Subcutaneous abdominal adipose tissue (tissue), 5 donors: Measurements from ENCODE around the gene ZKSCAN5.
"Not testable (repeated sequence)": the region's sequence is repeated elsewhere in the genome, so short reads cannot be mapped to it uniquely, and the experiment has no call there.

ENCODE experiments used
- H3K27ac ChIP-seq: one replicate; pipeline ENCODE4 v1.7.0; 2013; ENCODE audit warnings: low read depth, mild to moderate bottlenecking, inconsistent platforms, low read length, moderate library complexity
- H3K27me3 ChIP-seq, 5 donors: one replicate each; pipeline ENCODE4 v1.7.0; 2013; ENCODE audit warnings: low read length in 5 of 5, inconsistent platforms in 1 of 5; ENCODE audit not compliant: control insufficient read depth in 5 of 5, insufficient read depth in 4 of 5
- H3K36me3 ChIP-seq, 5 donors: one replicate each; pipeline ENCODE4 v1.7.0; 2013; ENCODE audit warnings: low read length in 5 of 5; ENCODE audit not compliant: control insufficient read depth in 5 of 5, insufficient read depth in 5 of 5
- H3K4me1 ChIP-seq, 5 donors: one replicate each; pipeline ENCODE4 v1.7.0; 2013; ENCODE audit warnings: low read length in 5 of 5, mild to moderate bottlenecking in 3 of 5, moderate library complexity in 1 of 5; ENCODE audit not compliant: control insufficient read depth in 5 of 5, insufficient read depth in 5 of 5
- H3K4me3 ChIP-seq, 5 donors: one replicate each; pipeline ENCODE4 v1.7.0; 2013; ENCODE audit warnings: low read length in 5 of 5, low read depth in 1 of 5
- H3K9ac ChIP-seq, 5 donors: one replicate each; pipeline ENCODE4 v1.7.0; 2013; ENCODE audit warnings: low read length in 5 of 5, mild to moderate bottlenecking in 4 of 5, moderate library complexity in 3 of 5
- H3K9me3 ChIP-seq, 5 donors: one replicate each; pipeline ENCODE4 v1.7.0; 2013; ENCODE audit warnings: low read length in 5 of 5; ENCODE audit not compliant: control insufficient read depth in 5 of 5
- donor health status: healthy.
- donor health status: healthy.
- donor health status: healthy.
- donor health status: healthy.
- donor health status: healthy.

Gene ZKSCAN5

GRCh38 chr7:99493823-99494222 lies 10.6 kb upstream of the ZKSCAN5 start:
- Histone ChIP-seq H3K9me3 (peaks cover 5 to 21% (median 16%) of the 10 kb centered on the region in 5 donors), H3K27ac (no peak overlapping the region), H3K4me3 (peak overlapping the region in 3 of 5 donors; percentile 34 to 49 (median 44)), H3K36me3 (peaks cover 8 to 42% (median 30%) of the 10 kb centered on the region in 5 donors), H3K27me3 (no peaks in the 10 kb centered on the region), H3K4me1 (peaks cover 9 to 16% (median 14%) of the 10 kb centered on the region in 5 donors), H3K9ac (no peak overlapping the region)

GRCh38 chr7:99497766-99498545 lies 6.5 kb upstream of the ZKSCAN5 start:
- H3K4me1 ChIP-seq, result peaks cover 9 to 33% (median 31%) of the 10 kb centered on the region in 5 donors
- H3K4me3 ChIP-seq, result peak overlapping the region; percentile 83 to 100 (median 98)
- peak overlapping the region; percentile 21 to 97 (median 82) for H3K9ac ChIP-seq
- H3K9me3 ChIP-seq, result peaks cover 5 to 18% (median 16%) of the 10 kb centered on the region in 5 donors
- H3K36me3 ChIP-seq, result peaks cover 8 to 36% (median 24%) of the 10 kb centered on the region in 5 donors
- no peak overlapping the region for H3K27ac ChIP-seq
- no peaks in the 10 kb centered on the region for H3K27me3 ChIP-seq

GRCh38 chr7:99498546-99498944 lies 5.9 kb upstream of the ZKSCAN5 start:
- Histone ChIP-seq H3K4me3 (peak overlapping the region; percentile 83 to 100 (median 98)), H3K27me3 (no peaks in the 10 kb centered on the region), H3K36me3 (peaks cover 7 to 30% (median 20%) of the 10 kb centered on the region in 5 donors), H3K27ac (peak overlapping the region; percentile 95), H3K4me1 (peaks cover 9 to 33% (median 31%) of the 10 kb centered on the region in 5 donors), H3K9ac (peak overlapping the region; percentile 82 to 97 (median 88)), H3K9me3 (peaks cover 5 to 13% (median 11%) of the 10 kb centered on the region in 5 donors)

GRCh38 chr7:99499371-99499720 lies 5.1 kb upstream of the ZKSCAN5 start:
- H3K4me3 ChIP-seq, result peak overlapping the region; percentile 86 to 100 (median 98)
- H3K27ac ChIP-seq, result peak overlapping the region; percentile 95
- peaks cover 5 to 22% (median 12%) of the 10 kb centered on the region in 5 donors for H3K36me3 ChIP-seq
- peaks cover 0 to 5% (median 3%) of the 10 kb centered on the region in 5 donors for H3K9me3 ChIP-seq
- H3K27me3 ChIP-seq, result no peaks in the 10 kb centered on the region
- H3K4me1 ChIP-seq, result peaks cover 9 to 37% (median 36%) of the 10 kb centered on the region in 5 donors
- peak overlapping the region; percentile 88 to 97 (median 96) for H3K9ac ChIP-seq

- H3K9me3 ChIP-seq, result no peaks in the 10 kb centered on the region
- H3K36me3 ChIP-seq, result peaks cover 5 to 17% (median 7%) of the 10 kb centered on the region in 5 donors
- peaks cover 12 to 37% (median 36%) of the 10 kb centered on the region in 5 donors for H3K4me1 ChIP-seq
- peak within 1 kb of the TSS; percentile 86 to 100 (median 98) for H3K4me3 ChIP-seq
- H3K27me3 ChIP-seq, result no peaks in the 10 kb centered on the region
- peak within 1 kb of the TSS; percentile 88 to 97 (median 96) for H3K9ac ChIP-seq
- H3K27ac ChIP-seq, result peak within 1 kb of the TSS; percentile 95
Observed at GRCh38 chr7:99499721-99500636, 4.5 kb upstream of the ZKSCAN5 start, which contains the start of gene ZNF394. Gene ZNF394 (minus strand): TSS chr7:99500281. CDS start chr7:99500093, 188 bp downstream.

GRCh38 chr7:99500637-99501009 lies 3.8 kb upstream of the ZKSCAN5 start:
- H3K27ac ChIP-seq, result peak overlapping the region; percentile 95
- H3K9ac ChIP-seq, result peak overlapping the region in 4 of 5 donors; percentile 88 to 97 (median 96)
- peaks cover 12 to 42% (median 40%) of the 10 kb centered on the region in 5 donors for H3K4me1 ChIP-seq
- H3K9me3 ChIP-seq, result no peaks in the 10 kb centered on the region
- H3K27me3 ChIP-seq, result no peaks in the 10 kb centered on the region
- peak overlapping the region; percentile 86 to 100 (median 98) for H3K4me3 ChIP-seq
- H3K36me3 ChIP-seq, result peaks cover 5 to 15% (median 6%) of the 10 kb centered on the region in 5 donors

GRCh38 chr7:99501236-99501635 lies 3.2 kb upstream of the ZKSCAN5 start:
- Histone ChIP-seq H3K27ac (peak overlapping the region; percentile 95), H3K4me3 (peak overlapping the region in 2 of 5 donors; percentile 94 to 100)

GRCh38 chr7:99504281-99504602 lies 220 bp upstream of the ZKSCAN5 start:
- Histone ChIP-seq H3K36me3 (no peaks in the 10 kb centered on the region), H3K27ac (peak overlapping the region; percentile 97), H3K9me3 (no peaks in the 10 kb centered on the region), H3K4me1 (peaks cover 2 to 43% (median 37%) of the 10 kb centered on the region in 5 donors), H3K27me3 (no peaks in the 10 kb centered on the region), H3K4me3 (peak overlapping the region; percentile 82 to 96 (median 93)), H3K9ac (peak overlapping the region in 4 of 5 donors; percentile 80 to 97 (median 96))

More at GRCh38 chr7:99501236-99501635, 3.2 kb upstream of the ZKSCAN5 start:
- H3K4me1 ChIP-seq, result peaks cover 12 to 48% (median 46%) of the 10 kb centered on the region in 5 donors
- H3K36me3 ChIP-seq, result peaks cover 3 to 12% (median 5%) of the 10 kb centered on the region in 5 donors
- H3K9ac ChIP-seq, H3K27me3 ChIP-seq, H3K9me3 ChIP-seq: not testable (repeated sequence)

- H3K9ac ChIP-seq, result peak overlapping the region; percentile 80 to 97 (median 95)
- no peaks in the 10 kb centered on the region for H3K9me3 ChIP-seq
- H3K36me3 ChIP-seq, result no peaks in the 10 kb centered on the region
- peaks cover 2 to 39% (median 32%) of the 10 kb centered on the region in 5 donors for H3K4me1 ChIP-seq
- peak overlapping the region; percentile 82 to 96 (median 93) for H3K4me3 ChIP-seq
- no peaks in the 10 kb centered on the region for H3K27me3 ChIP-seq
- H3K27ac ChIP-seq, result peak overlapping the region; percentile 97
Observed at GRCh38 chr7:99505324-99505662, 831 bp downstream of the ZKSCAN5 start.
